Caco-2 (cell line): ENCODE results near the gene PGGHG. TPM values are rescaled to one million over a fixed set of nuclear protein-coding genes. Genes with fewer than 3 reads are reported as not detected.
A peak's percentile ranks its signal among the peaks of the same experiment; 100 is the strongest.

Source experiments
- BruUV-seq: library from RNA; stranded (reverse); fragments of 400-500 nt; replicated peaks from 2 replicates; lab custom pipeline; 2021; lab: Mats Ljungman, UMichigan
- CTCF ChIA-PET: fragments of 300-600 bp; sonication (Branson Sonifier 250); formaldehyde crosslinking; loops from one replicate; lab custom pipeline; 2022; ENCODE audit warnings: antibody characterized with exemption; lab: Charles Lee
- POLR2A ChIA-PET: fragments of 300-600 bp; sonication (Branson Sonifier 250); formaldehyde crosslinking; loops from one replicate; lab custom pipeline; 2022; ENCODE audit warnings: antibody characterized with exemption; lab: Charles Lee
- DNase-seq, 2 experiments: peaks; one replicate each; pipeline versions ENCODE4 v3.0.0 to v3.0.0-alpha.2; 2020 to 2022
- H3K27me3 ChIP-seq: replicated peaks from 2 replicates; pipeline ENCODE4 v1.6.0; 2011; ENCODE audit warnings: low read length; ENCODE audit not compliant: control insufficient read depth, insufficient read depth
- H3K36me3 ChIP-seq: 2 replicates; pipeline ENCODE4 v1.5.1; 2011; ENCODE audit warnings: low read length; ENCODE audit not compliant: control insufficient read depth, insufficient read depth
- H3K4me1 ChIP-seq: fragments of 250-450 bp; sonication (Bioruptor Pico); 2 replicates; pipeline ENCODE4 v1.5.1; 2020; ENCODE audit warnings: mild to moderate bottlenecking
- H3K4me3 ChIP-seq: 2 replicates; pipeline ENCODE4 v1.5.1; 2011; ENCODE audit warnings: low read depth, mild to moderate bottlenecking, control low read depth, low read length
- H3K9me3 ChIP-seq: fragments of 250-450 bp; sonication (Bioruptor Pico); 2 replicates; pipeline ENCODE4 v1.5.1; 2020; ENCODE audit warnings: mild to moderate bottlenecking, moderate library complexity
- H3K27ac Mint-ChIP-seq: one replicate; pipeline ENCODE4 v1.8.0; 2022; ENCODE audit warnings: mixed read lengths; ENCODE audit not compliant: unreplicated experiment
- H3K27me3 Mint-ChIP-seq: one replicate; pipeline ENCODE4 v1.8.0; 2022; ENCODE audit warnings: mixed read lengths; ENCODE audit not compliant: insufficient read depth, unreplicated experiment
- H3K36me3 Mint-ChIP-seq: one replicate; pipeline ENCODE4 v1.8.0; 2022; ENCODE audit warnings: mild to moderate bottlenecking, mixed read lengths; ENCODE audit not compliant: insufficient read depth, unreplicated experiment
- H3K4me1 Mint-ChIP-seq: one replicate; pipeline ENCODE4 v1.8.0; 2022; ENCODE audit warnings: low read depth, mixed read lengths; ENCODE audit not compliant: unreplicated experiment
- H3K4me3 Mint-ChIP-seq: one replicate; pipeline ENCODE4 v1.8.0; 2022; ENCODE audit warnings: mild to moderate bottlenecking, moderate library complexity, mixed read lengths; ENCODE audit not compliant: unreplicated experiment
- H3K9me3 Mint-ChIP-seq: one replicate; pipeline ENCODE4 v1.8.0; 2022; ENCODE audit warnings: mixed read lengths; ENCODE audit not compliant: unreplicated experiment
- CTCF ChIP-seq, 2 experiments: fragments of 200-600 bp in 1 of 2; IDR thresholded peaks; 1 replicate in 1 of 2; 2 replicates in 1 of 2; pipeline versions ENCODE4 v1.5.1 to v1.8.0; 2011 to 2022; ENCODE audit warnings: antibody characterized with exemption in 1 of 2, control low read depth in 1 of 2, inconsistent platforms in 1 of 2, low read depth in 1 of 2, low read length in 1 of 2, mild to moderate bottlenecking in 1 of 2, moderate library complexity in 1 of 2; ENCODE audit not compliant: insufficient read depth in 1 of 2, severe bottlenecking in 1 of 2, unreplicated experiment in 1 of 2
- intact Hi-C: fragments of 100-400 bp; cut with micrococcal nuclease; formaldehyde crosslinking; loops from one replicate; pipeline ENCODE4 v1.10.0; 2022; ENCODE audit not compliant: unreplicated experiment
- total RNA-seq: library from RNA; stranded (reverse); gene quantifications from 2 replicates; pipeline ENCODE4 v1.2.3, GENCODE V29; 2022

PGGHG gene
- total RNA-seq, 1 experiment from 2014 or later = 59.6 TPM

DNA sequence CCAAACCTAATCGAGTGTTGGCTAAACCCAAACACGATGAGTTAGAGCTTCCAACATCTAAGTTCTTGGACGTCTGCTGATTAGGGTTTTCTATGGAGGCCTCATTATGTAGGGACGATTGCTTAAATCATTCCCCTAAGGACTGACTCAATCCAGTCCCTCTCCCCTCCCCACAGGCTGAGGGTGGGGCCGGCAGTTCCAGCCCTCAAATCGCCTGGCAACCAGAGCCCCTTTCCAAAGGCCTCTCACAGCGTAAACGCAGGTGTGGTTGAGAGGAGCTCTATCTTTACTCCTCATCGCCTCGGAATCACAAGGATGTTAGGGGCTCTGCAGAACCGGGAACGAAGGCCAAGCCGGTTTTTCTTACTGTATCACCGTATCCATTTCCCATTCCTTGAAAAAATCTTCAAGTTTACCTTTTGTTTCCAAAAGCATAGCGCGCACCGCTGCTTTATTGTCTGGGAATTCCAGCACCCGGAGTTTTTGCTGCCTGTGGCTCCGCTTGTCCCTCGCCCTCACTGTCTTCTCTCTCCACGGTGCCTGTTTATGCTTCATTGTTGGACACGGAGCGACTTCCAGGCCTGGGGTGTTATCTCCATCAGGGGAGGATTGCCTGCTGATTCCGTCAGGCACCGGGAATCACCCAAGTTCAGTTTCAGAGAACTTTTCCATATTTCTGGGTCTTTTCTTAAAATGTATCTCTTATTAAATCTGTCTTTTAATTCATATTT is 45.5 kb downstream of the PGGHG start:
- peak; percentile 73 to 75 for DNase-seq
- TF ChIP-seq CTCF (IDR thresholded peaks at IDR 0.05; ENCODE audit: insufficient read depth in 1 of 2, low read depth in 1 of 2, low read length in 1 of 2, severe bottlenecking in 1 of 2, unreplicated experiment in 1 of 2) = no peak
- intact Hi-C loops = no loop called here
- no peaks in the 10 kb centered on the region for H3K36me3 ChIP-seq
- peaks cover 29% of the 10 kb centered on the region for H3K4me1 Mint-ChIP-seq
- peak overlapping the region; percentile 48 for H3K4me3 Mint-ChIP-seq
- POLR2A ChIA-PET = interaction anchor here (1.0 kb wide), 1 partner anchor 21 kb away, joined by 4 read pairs; no protein-coding TSS in a partner anchor
- H3K4me1 ChIP-seq = peaks cover 31% of the 10 kb centered on the region
- peak overlapping the region; percentile 62 for H3K27ac Mint-ChIP-seq
- CTCF ChIA-PET = interaction anchor here (1.1 kb wide), 1 partner anchor 84 kb away, joined by 3 read pairs; no protein-coding TSS in a partner anchor
- no peaks in the 10 kb centered on the region for H3K27me3 Mint-ChIP-seq
- no peaks in the 10 kb centered on the region for H3K27me3 ChIP-seq
- H3K4me3 ChIP-seq = no peak overlapping the region
- TSS peak; percentile 90 for BruUV-seq
- H3K36me3 Mint-ChIP-seq = peaks cover 4% of the 10 kb centered on the region
- peaks cover 10% of the 10 kb centered on the region; the same call in 1 of the 2 replicates for H3K9me3 ChIP-seq
- no peaks in the 10 kb centered on the region for H3K9me3 Mint-ChIP-seq

DNA sequence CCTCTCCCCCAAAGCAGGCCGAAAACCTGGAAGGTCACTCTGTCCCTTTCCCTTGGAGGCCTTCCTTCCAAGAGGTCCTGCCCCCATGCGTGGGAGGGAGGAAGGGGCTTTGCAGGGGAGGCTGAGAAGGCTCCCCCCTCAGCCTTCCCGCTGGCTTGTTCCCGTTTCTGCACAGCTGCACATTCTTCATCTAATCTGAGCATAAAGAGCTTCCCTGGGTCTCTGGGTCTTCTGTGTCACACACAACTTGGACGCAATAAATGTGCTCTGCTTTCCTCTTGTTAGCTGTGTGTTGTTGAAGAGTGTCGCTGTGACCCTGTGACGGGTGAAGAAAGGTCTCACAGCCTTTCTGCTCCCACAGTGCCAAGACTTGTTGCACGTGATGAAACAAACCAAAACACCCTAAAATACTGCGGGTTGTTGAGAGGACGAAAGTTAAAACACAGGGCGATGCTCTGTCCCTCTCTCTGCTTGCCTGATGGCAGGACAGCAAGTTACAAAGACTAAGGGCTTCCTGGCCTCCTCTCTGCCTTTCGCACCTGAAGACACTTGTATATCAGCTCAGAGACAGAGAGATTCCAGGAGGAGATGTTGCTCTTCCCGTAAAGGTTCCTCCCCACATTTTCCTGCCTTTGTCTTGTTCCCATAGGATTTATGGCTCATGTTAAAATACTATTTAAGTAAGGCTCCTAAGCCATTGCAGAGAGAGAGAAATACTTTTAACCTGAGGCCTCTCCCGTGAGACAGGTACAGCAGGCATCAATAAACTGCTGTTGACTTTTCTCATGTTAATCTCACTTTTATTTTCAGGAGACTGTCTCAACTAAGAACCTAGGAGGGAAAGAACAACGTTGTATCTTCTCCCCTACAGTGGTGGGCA is 47.1 kb downstream of the PGGHG start:
- no peaks in the 10 kb centered on the region for H3K9me3 Mint-ChIP-seq
- CTCF ChIA-PET = no interaction called here
- intact Hi-C loops = no loop called here
- Histone ChIP-seq H3K4me1 (peaks cover 27% of the 10 kb centered on the region), H3K4me3 (no peak overlapping the region), H3K36me3 (no peaks in the 10 kb centered on the region), H3K27me3 (no peaks in the 10 kb centered on the region), H3K9me3 (peaks cover 10% of the 10 kb centered on the region; the same call in 1 of the 2 replicates)
- no peak overlapping the region for H3K4me3 Mint-ChIP-seq
- no TSS peak for BruUV-seq
- POLR2A ChIA-PET = no interaction called here
- TF ChIP-seq CTCF (IDR thresholded peaks at IDR 0.05; ENCODE audit: insufficient read depth in 1 of 2, low read depth in 1 of 2, low read length in 1 of 2, severe bottlenecking in 1 of 2, unreplicated experiment in 1 of 2) = no peak
- H3K27ac Mint-ChIP-seq = peak overlapping the region; percentile 29
- no peak for DNase-seq
- H3K36me3 Mint-ChIP-seq = no peaks in the 10 kb centered on the region
- H3K4me1 Mint-ChIP-seq = peaks cover 24% of the 10 kb centered on the region
- peaks cover 3% of the 10 kb centered on the region for H3K27me3 Mint-ChIP-seq

DNA sequence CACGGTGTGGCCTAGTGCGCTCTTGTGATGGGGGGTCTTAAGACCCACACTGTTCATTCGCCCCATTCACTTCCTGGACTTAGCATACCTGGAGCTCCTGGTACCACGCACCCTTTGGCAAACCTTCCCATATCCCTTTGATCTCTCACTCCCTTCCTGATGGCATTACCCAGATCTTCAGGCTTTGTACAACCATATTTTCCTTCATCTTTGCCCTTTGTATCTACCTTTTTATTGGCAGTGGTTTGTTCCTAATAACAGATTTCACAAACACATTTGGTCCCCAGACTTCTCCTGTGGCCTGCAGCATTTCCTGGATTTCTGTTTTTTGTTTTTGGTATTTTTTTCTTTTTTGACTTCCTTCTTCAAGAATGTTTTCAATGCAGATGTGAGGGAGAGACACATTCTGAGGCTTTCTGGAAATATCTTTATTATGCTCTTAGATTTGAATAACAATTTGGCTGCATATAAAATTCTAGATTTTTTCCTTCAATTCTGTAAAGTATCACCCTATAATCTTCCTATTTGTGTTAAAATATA is 47.8 kb downstream of the PGGHG start:
- Mint-ChIP-seq H3K9me3 (no peaks in the 10 kb centered on the region), H3K36me3 (no peaks in the 10 kb centered on the region), H3K27ac (no peak overlapping the region), H3K4me3 (no peak overlapping the region), H3K4me1 (peaks cover 28% of the 10 kb centered on the region), H3K27me3 (peaks cover 3% of the 10 kb centered on the region)
- TF ChIP-seq CTCF (IDR thresholded peaks at IDR 0.05; ENCODE audit: insufficient read depth in 1 of 2, low read depth in 1 of 2, low read length in 1 of 2, severe bottlenecking in 1 of 2, unreplicated experiment in 1 of 2) = no peak
- POLR2A ChIA-PET = no interaction called here
- no TSS peak for BruUV-seq
- CTCF ChIA-PET = no interaction called here
- Histone ChIP-seq H3K36me3 (no peaks in the 10 kb centered on the region), H3K9me3 (peaks cover 6% of the 10 kb centered on the region; the same call in 1 of the 2 replicates), H3K27me3 (no peaks in the 10 kb centered on the region), H3K4me1 (peaks cover 27% of the 10 kb centered on the region), H3K4me3 (no peak overlapping the region)
- DNase-seq = no peak
- intact Hi-C loops = no loop called here
